Loucy (cell line): Measurements from ENCODE around the gene ZNF738.
A peak's percentile ranks its signal among the peaks of the same experiment; 100 is the strongest.

ENCODE experiments used
- H2AFZ ChIP-seq: fragments of 200-600 bp; sonication (generic); 2 replicates; pipeline ENCODE4 v1.6.0; 2016; ENCODE audit warnings: antibody characterized with exemption, mild to moderate bottlenecking, low read length, moderate library complexity
- H3F3A ChIP-seq: fragments of 200-600 bp; 2 replicates; pipeline ENCODE4 v1.6.0; 2016; ENCODE audit warnings: antibody characterized with exemption, low read depth, mild to moderate bottlenecking
- H3K27me3 ChIP-seq: fragments of 200-600 bp; sonication (generic); 2 replicates; pipeline ENCODE4 v1.6.1; 2014; ENCODE audit warnings: low read length, mild to moderate bottlenecking; ENCODE audit not compliant: insufficient read depth, poor library complexity, severe bottlenecking
- H3K36me3 ChIP-seq: fragments of 200-600 bp; sonication (generic); 2 replicates; pipeline ENCODE4 v1.6.1; 2016; ENCODE audit warnings: low read length; ENCODE audit not compliant: insufficient read depth
- H3K4me1 ChIP-seq: fragments of 200-600 bp; sonication (generic); 2 replicates; pipeline ENCODE4 v1.5.1; 2014; ENCODE audit warnings: low read length, mild to moderate bottlenecking; ENCODE audit not compliant: insufficient read depth, poor library complexity, severe bottlenecking
- H3K4me2 ChIP-seq: fragments of 200-600 bp; sonication (generic); 2 replicates; pipeline ENCODE4 v1.6.0; 2014; ENCODE audit warnings: antibody characterized with exemption, low read length, low read depth, mild to moderate bottlenecking; ENCODE audit not compliant: poor library complexity, severe bottlenecking
- H3K4me3 ChIP-seq: fragments of 200-600 bp; sonication (generic); 2 replicates; pipeline ENCODE4 v1.5.1; 2014; ENCODE audit warnings: low read length, mild to moderate bottlenecking, mixed read lengths; ENCODE audit not compliant: poor library complexity, severe bottlenecking
- H3K79me2 ChIP-seq: fragments of 200-600 bp; sonication (generic); 2 replicates; pipeline ENCODE4 v1.6.1; 2014; ENCODE audit warnings: low read length; ENCODE audit not compliant: insufficient read depth
- H3K9ac ChIP-seq: fragments of 200-600 bp; sonication (generic); 2 replicates; pipeline ENCODE4 v1.6.0; 2014; ENCODE audit warnings: mild to moderate bottlenecking, low read depth, low read length, moderate library complexity; ENCODE audit not compliant: poor library complexity, severe bottlenecking
- H3K9me2 ChIP-seq: fragments of 200-600 bp; sonication (generic); replicated peaks from 2 replicates; pipeline ENCODE4 v1.6.1; 2016; ENCODE audit warnings: low read depth, low read length, mixed read lengths
- H3K9me3 ChIP-seq: fragments of 200-600 bp; sonication (generic); 2 replicates; pipeline ENCODE4 v1.6.1; 2014; ENCODE audit warnings: mild to moderate bottlenecking, antibody characterized with exemption, low read length, low read depth; ENCODE audit not compliant: insufficient read depth
- H4K20me1 ChIP-seq: fragments of 200-600 bp; sonication (generic); 2 replicates; pipeline ENCODE4 v1.6.0; 2014; ENCODE audit warnings: antibody characterized with exemption, low read length, mild to moderate bottlenecking; ENCODE audit not compliant: insufficient read depth, poor library complexity, severe bottlenecking
- CTCF ChIP-seq: fragments of 200-600 bp; sonication (generic); conservative IDR thresholded peaks from 2 replicates; pipeline ENCODE4 v1.5.1; 2014; ENCODE audit warnings: mild to moderate bottlenecking, antibody characterized with exemption, low read length
- EZH2phosphoT487 ChIP-seq: fragments of 200-600 bp; IDR thresholded peaks from 2 replicates; pipeline ENCODE4 v1.6.1; 2018; ENCODE audit warnings: antibody characterized with exemption, mild to moderate bottlenecking, moderate library complexity, borderline replicate concordance

Gene ZNF738

GRCh38 chr19:21321134-21321533 lies 37.7 kb upstream of the ZNF738 start:
- H3K4me3 ChIP-seq, result no peak overlapping the region
- H3K4me1 ChIP-seq, result peaks cover 20% of the 10 kb centered on the region
- no peaks in the 10 kb centered on the region for H3K9me2 ChIP-seq
- peak overlapping the region; percentile 42 for H3K4me2 ChIP-seq
- peaks cover 97% of the 10 kb centered on the region for H3K79me2 ChIP-seq
- no peak overlapping the region for H3K9ac ChIP-seq
- peaks cover 69% of the 10 kb centered on the region for H4K20me1 ChIP-seq
- no peaks in the 10 kb centered on the region for H3F3A ChIP-seq
- no peak overlapping the region for H2AFZ ChIP-seq
- no peaks in the 10 kb centered on the region for H3K36me3 ChIP-seq
- no peaks in the 10 kb centered on the region for H3K27me3 ChIP-seq
- TF ChIP-seq EZH2phosphoT487, result no peak
- no peak for TF ChIP-seq CTCF
- no peaks in the 10 kb centered on the region; the same call in 1 of the 2 replicates for H3K9me3 ChIP-seq

- Histone ChIP-seq H3K27me3 (no peaks in the 10 kb centered on the region), H3K9ac (no peak overlapping the region), H3K9me2 (no peaks in the 10 kb centered on the region), H3K79me2 (peaks cover 98% of the 10 kb centered on the region), H3K36me3 (no peaks in the 10 kb centered on the region), H4K20me1 (peaks cover 66% of the 10 kb centered on the region), H3F3A (no peaks in the 10 kb centered on the region), H3K9me3 (no peaks in the 10 kb centered on the region; the same call in 1 of the 2 replicates), H2AFZ (no peak overlapping the region), H3K4me1 (peaks cover 20% of the 10 kb centered on the region), H3K4me3 (no peak overlapping the region), H3K4me2 (peak overlapping the region; percentile 18)
- TF ChIP-seq EZH2phosphoT487 (no peak), CTCF (no peak)
These were observed 36.8 kb upstream of the ZNF738 start for GRCh38 chr19:21321996-21322395.

GRCh38 chr19:21322528-21322927 lies 36.3 kb upstream of the ZNF738 start:
- TF ChIP-seq EZH2phosphoT487, result no peak
- no peak for TF ChIP-seq CTCF
- Histone ChIP-seq H3K9me2 (no peaks in the 10 kb centered on the region), H3K4me3 (peak overlapping the region; percentile 30), H3K9ac (no peak overlapping the region), H3K9me3 (no peaks in the 10 kb centered on the region; the same call in 1 of the 2 replicates), H3K27me3 (no peaks in the 10 kb centered on the region), H3K79me2 (peaks cover 98% of the 10 kb centered on the region), H3K4me2 (peak overlapping the region; percentile 54), H3K4me1 (peaks cover 21% of the 10 kb centered on the region), H3F3A (no peaks in the 10 kb centered on the region), H3K36me3 (no peaks in the 10 kb centered on the region), H2AFZ (no peak overlapping the region), H4K20me1 (peaks cover 63% of the 10 kb centered on the region)
